Neural cell (in vitro differentiated cells): ENCODE results near the gene SAMD15. TPM values are rescaled to one million over a fixed set of nuclear protein-coding genes. Genes with fewer than 3 reads are reported as not detected.
"Not testable (repeated sequence)": the region's sequence is repeated elsewhere in the genome, so short reads cannot be mapped to it uniquely, and the experiment has no call there.

Experiments used
- H2AFZ ChIP-seq: fragments of 200-600, 300-800 bp; sonication (generic), shearing (Covaris generic); 2 replicates; pipeline ENCODE4 v1.6.0; 2014; ENCODE audit warnings: low read depth, mild to moderate bottlenecking, antibody characterized with exemption, low read length, moderate library complexity
- H3F3A ChIP-seq: fragments of 200-600 bp; shearing (Covaris generic); 2 replicates; pipeline ENCODE4 v1.6.1; 2016; ENCODE audit warnings: mild to moderate bottlenecking, moderate library complexity, mixed read lengths, antibody characterized with exemption, low read length; ENCODE audit not compliant: insufficient read depth, poor library complexity, severe bottlenecking
- H3K27ac ChIP-seq: fragments of 200-600, 300-800 bp; sonication (generic), shearing (Covaris generic); 2 replicates; pipeline ENCODE4 v1.5.1; 2014; ENCODE audit warnings: mild to moderate bottlenecking, low read length, moderate library complexity
- H3K27me3 ChIP-seq: fragments of 300-800, 200-600 bp; sonication (generic), shearing (Covaris generic); 2 replicates; pipeline ENCODE4 v1.6.0; 2014; ENCODE audit warnings: mild to moderate bottlenecking, low read depth, low read length, moderate library complexity; ENCODE audit not compliant: insufficient read depth
- H3K36me3 ChIP-seq: fragments of 300-800, 200-600 bp; sonication (generic), shearing (Covaris generic); 2 replicates; pipeline ENCODE4 v1.5.1; 2014; ENCODE audit warnings: mild to moderate bottlenecking, antibody characterized with exemption, low read length, moderate library complexity; ENCODE audit not compliant: insufficient read depth
- H3K4me2 ChIP-seq: fragments of 300-800, 200-600 bp; sonication (generic), shearing (Covaris generic); 2 replicates; pipeline ENCODE4 v1.6.0; 2014; ENCODE audit warnings: mild to moderate bottlenecking, low read length
- H3K4me3 ChIP-seq: fragments of 300-800, 200-600 bp; sonication (generic), shearing (Covaris generic); 2 replicates; pipeline ENCODE4 v1.5.1; 2014; ENCODE audit warnings: mild to moderate bottlenecking, low read length, moderate library complexity
- H3K79me2 ChIP-seq: fragments of 200-600 bp; shearing (Covaris generic); replicated peaks from 2 replicates; pipeline ENCODE4 v1.6.0; 2014; ENCODE audit warnings: mild to moderate bottlenecking, low read length, moderate library complexity; ENCODE audit not compliant: insufficient read depth
- H3K9ac ChIP-seq: fragments of 300-800, 200-600 bp; sonication (generic), shearing (Covaris generic); 2 replicates; pipeline ENCODE4 v1.6.1; 2016; ENCODE audit warnings: mild to moderate bottlenecking, low read length, mixed read lengths
- H3K9me2 ChIP-seq: fragments of 200-600 bp; shearing (Covaris generic); 2 replicates; pipeline ENCODE4 v1.6.1; 2016; ENCODE audit warnings: mild to moderate bottlenecking, low read length, mixed read lengths; ENCODE audit not compliant: insufficient read depth
- H3K9me3 ChIP-seq: fragments of 200-600, 300-800 bp; sonication (generic), shearing (Covaris generic); 2 replicates; pipeline ENCODE4 v1.6.1; 2016; ENCODE audit warnings: mild to moderate bottlenecking, mixed run types, low read length, moderate library complexity, mixed read lengths
- H4K20me1 ChIP-seq: fragments of 200-600 bp; shearing (Covaris generic); 2 replicates; pipeline ENCODE4 v1.6.1; 2016; ENCODE audit warnings: mild to moderate bottlenecking, mixed run types; ENCODE audit not compliant: insufficient read depth
- CTCF ChIP-seq: fragments of 450-650 bp; IDR thresholded peaks from 2 replicates; pipeline ENCODE4 v1.5.1; 2014; ENCODE audit warnings: antibody characterized with exemption, mild to moderate bottlenecking, moderate library complexity; ENCODE audit not compliant: poor library complexity, severe bottlenecking
- EP300 ChIP-seq: fragments of 450-650 bp; conservative IDR thresholded peaks from 2 replicates; pipeline ENCODE4 v1.6.1; 2014; ENCODE audit warnings: antibody characterized with exemption, mild to moderate bottlenecking, moderate library complexity; ENCODE audit not compliant: poor library complexity, severe bottlenecking
- EZH2 ChIP-seq: fragments of 200-600, 300-800 bp; shearing (Covaris generic), sonication (generic); IDR thresholded peaks from 2 replicates; pipeline ENCODE4 v1.6.1; 2014; ENCODE audit warnings: antibody characterized with exemption, low read length, borderline replicate concordance, mild to moderate bottlenecking; ENCODE audit not compliant: insufficient read depth, poor library complexity, severe bottlenecking
- MXI1 ChIP-seq: fragments of 450-650 bp; conservative IDR thresholded peaks from 2 replicates; pipeline ENCODE4 v1.6.1; 2014; ENCODE audit warnings: antibody characterized with exemption, mild to moderate bottlenecking; ENCODE audit not compliant: poor library complexity, severe bottlenecking
- POLR2AphosphoS5 ChIP-seq: IDR thresholded peaks from 2 replicates; pipeline ENCODE4 v1.6.1; 2012
- RAD21 ChIP-seq: fragments of 450-650 bp; conservative IDR thresholded peaks from 2 replicates; pipeline ENCODE4 v1.6.1; 2014; ENCODE audit warnings: antibody characterized with exemption, mild to moderate bottlenecking, moderate library complexity
- REST ChIP-seq: IDR thresholded peaks from 2 replicates; pipeline ENCODE4 v1.6.1; 2012; ENCODE audit warnings: borderline replicate concordance
- SMC3 ChIP-seq: fragments of 450-650 bp; conservative IDR thresholded peaks from 2 replicates; pipeline ENCODE4 v1.6.1; 2014; ENCODE audit warnings: antibody characterized with exemption, mild to moderate bottlenecking, moderate library complexity; ENCODE audit not compliant: poor library complexity
- TAF1 ChIP-seq: IDR thresholded peaks from 2 replicates; pipeline ENCODE4 v1.6.1; 2012; ENCODE audit warnings: low read depth
- polyA plus RNA-seq: library from polyadenylated mRNA; depleted of rRNA; stranded (reverse); fragments of >200 nt; gene quantifications from 2 replicates; pipeline ENCODE4 v1.2.3, GENCODE V29; 2014

Gene SAMD15
- polyA plus RNA-seq, 1 donor from 2014 or later = 2.8 TPM

GRCh38 chr14:77335576-77335975, 41.6 kb upstream of the SAMD15 start:
- H3F3A ChIP-seq = no peaks in the 10 kb centered on the region
- no peaks in the 10 kb centered on the region for H3K9me2 ChIP-seq
- H4K20me1 ChIP-seq = no peaks in the 10 kb centered on the region
- H3K27ac ChIP-seq = no peak overlapping the region
- H3K27me3 ChIP-seq = no peaks in the 10 kb centered on the region
- no peaks in the 10 kb centered on the region for H3K9me3 ChIP-seq
- no peak overlapping the region for H3K9ac ChIP-seq
- no peak overlapping the region for H2AFZ ChIP-seq
- H3K4me2 ChIP-seq = no peak overlapping the region
- H3K4me3 ChIP-seq = no peak overlapping the region
- H3K36me3 ChIP-seq = no peaks in the 10 kb centered on the region
- H3K79me2 ChIP-seq = no peaks in the 10 kb centered on the region
- no peak for TF ChIP-seq TAF1
- TF ChIP-seq RAD21 = no peak
- no peak for TF ChIP-seq REST
- no peak for TF ChIP-seq CTCF
- TF ChIP-seq MXI1 = no peak
- no peak for TF ChIP-seq SMC3
- no peak for TF ChIP-seq EZH2
- TF ChIP-seq EP300 = no peak
- no peak for TF ChIP-seq POLR2AphosphoS5

GRCh38 chr14:77337255-77337654, 39.9 kb upstream of the SAMD15 start:
- H3K4me2 ChIP-seq, H3K27ac ChIP-seq, H3K36me3 ChIP-seq, H2AFZ ChIP-seq, H3K4me3 ChIP-seq, H4K20me1 ChIP-seq, H3K9me3 ChIP-seq, H3F3A ChIP-seq, H3K79me2 ChIP-seq, H3K9ac ChIP-seq, H3K27me3 ChIP-seq, H3K9me2 ChIP-seq: not testable (repeated sequence)

GRCh38 chr14:77337880-77338279, 39.3 kb upstream of the SAMD15 start:
- H3K4me2 ChIP-seq = no peak overlapping the region
- no peak overlapping the region for H3K27ac ChIP-seq
- no peaks in the 10 kb centered on the region for H3K79me2 ChIP-seq
- H4K20me1 ChIP-seq = no peaks in the 10 kb centered on the region
- H3F3A ChIP-seq = no peaks in the 10 kb centered on the region
- H3K36me3 ChIP-seq = no peaks in the 10 kb centered on the region
- no peak for TF ChIP-seq CTCF
- TF ChIP-seq SMC3 = no peak
- no peak for TF ChIP-seq TAF1
- TF ChIP-seq RAD21 = no peak
- no peak for TF ChIP-seq REST
- no peak for TF ChIP-seq MXI1
- no peak for TF ChIP-seq EP300
- no peak for TF ChIP-seq EZH2
- no peak for TF ChIP-seq POLR2AphosphoS5
- no peaks in the 10 kb centered on the region for H3K9me2 ChIP-seq
- H2AFZ ChIP-seq = no peak overlapping the region
- H3K27me3 ChIP-seq = no peaks in the 10 kb centered on the region
- H3K4me3 ChIP-seq = no peak overlapping the region
- H3K9ac ChIP-seq = no peak overlapping the region
- no peaks in the 10 kb centered on the region for H3K9me3 ChIP-seq
